LoVo (cell line): ENCODE data around the gene STAG2.
"Not testable (repeated sequence)": the region's sequence is repeated elsewhere in the genome, so short reads cannot be mapped to it uniquely, and the experiment has no call there.

ENCODE experiments used
- DNase-seq: peaks from one replicate; pipeline ENCODE4 v3.0.0-alpha.2; 2016; ENCODE audit warnings: low spot score

STAG2 gene

GRCh38 chrX:123961268-123962005 is at the start of gene STAG2:
Gene STAG2, plus strand, starts transcription at chrX:123961706. Its CDS starts 60,922 bp downstream, at chrX:124022628.
- peak; percentile 69 for DNase-seq

DNA sequence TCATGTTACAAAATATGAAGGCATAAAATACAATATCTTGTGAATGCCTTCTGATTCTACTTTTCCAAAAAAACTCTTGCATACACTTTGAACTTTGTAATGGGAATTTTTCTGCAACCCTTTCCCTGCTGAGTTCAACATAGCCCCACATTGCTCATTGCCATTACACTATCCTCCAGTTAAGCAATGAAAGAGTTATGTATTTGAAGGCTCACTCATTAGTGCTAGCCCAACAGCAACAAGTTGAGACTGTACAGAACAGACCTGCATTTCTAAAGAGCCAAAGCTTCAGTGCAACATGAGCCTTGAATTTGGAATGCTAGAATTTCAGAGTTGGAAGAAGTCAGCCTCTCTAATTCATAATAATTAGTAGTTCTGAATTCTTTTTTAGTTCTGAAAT is 44.4 kb upstream of the STAG2 start:
- no peak for DNase-seq

DNA sequence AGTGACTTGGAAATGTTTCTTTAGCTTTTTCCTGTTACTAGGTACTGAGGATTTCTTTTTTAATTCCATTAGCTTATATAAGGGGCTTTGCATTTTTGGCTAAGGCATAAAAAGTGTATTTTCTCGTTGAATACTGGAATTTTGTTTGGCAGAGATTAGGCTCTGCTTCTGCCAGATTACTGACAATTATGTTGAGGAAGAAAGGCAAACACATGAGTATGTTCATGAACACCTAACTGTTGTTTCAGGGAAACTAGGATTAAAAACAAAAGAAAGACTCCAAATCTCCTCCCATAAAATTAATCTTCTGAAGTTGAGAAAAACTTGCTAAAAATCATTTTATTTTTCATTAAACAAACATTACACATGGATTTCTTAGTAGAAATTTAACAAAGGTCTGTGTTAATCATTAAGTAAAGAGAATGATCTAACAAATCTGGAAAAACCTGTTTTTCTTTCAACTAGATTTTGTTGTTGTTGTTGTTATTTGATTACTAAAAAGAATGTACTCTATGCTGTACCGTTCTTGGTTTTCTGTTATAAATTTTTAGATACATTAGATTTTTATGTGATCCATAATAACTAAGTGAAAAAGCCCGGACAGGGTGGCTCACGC is 43.3 kb upstream of the STAG2 start:
- no peak for DNase-seq

DNA sequence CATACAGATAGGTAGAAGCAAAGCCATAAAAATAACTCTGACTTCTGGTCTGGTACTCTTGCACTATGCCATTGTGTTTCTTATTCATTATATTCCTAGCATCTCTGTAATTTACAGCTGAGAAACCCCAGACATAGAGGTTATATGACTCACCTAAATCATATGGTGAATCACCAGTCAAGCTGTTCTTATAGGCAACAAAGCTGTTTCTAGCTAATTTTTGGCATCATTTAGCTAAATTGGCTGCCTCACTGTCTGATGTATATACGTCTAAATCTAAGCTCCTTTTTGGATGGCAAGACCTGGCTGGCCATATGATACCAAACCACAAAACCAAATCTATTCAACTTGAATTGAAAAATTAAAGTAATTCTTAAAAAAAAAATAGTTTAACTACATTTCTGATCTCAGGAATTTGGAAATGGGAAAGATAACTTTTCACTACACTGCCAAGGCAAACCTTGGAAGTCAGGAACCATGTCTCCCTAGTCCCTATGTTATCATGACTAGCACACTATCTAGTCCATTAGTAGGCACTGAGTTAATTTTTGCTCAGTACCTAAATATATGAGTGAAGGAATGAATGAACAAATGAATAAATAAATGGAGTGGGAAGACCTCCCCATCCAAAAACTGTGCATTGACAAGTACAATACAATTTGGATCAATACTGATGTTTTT is 41.3 kb upstream of the STAG2 start:
- DNase-seq: peak; percentile 9

GRCh38 chrX:123923211-123923610 is 38.3 kb upstream of the STAG2 start:
- DNase-seq: no peak

DNA sequence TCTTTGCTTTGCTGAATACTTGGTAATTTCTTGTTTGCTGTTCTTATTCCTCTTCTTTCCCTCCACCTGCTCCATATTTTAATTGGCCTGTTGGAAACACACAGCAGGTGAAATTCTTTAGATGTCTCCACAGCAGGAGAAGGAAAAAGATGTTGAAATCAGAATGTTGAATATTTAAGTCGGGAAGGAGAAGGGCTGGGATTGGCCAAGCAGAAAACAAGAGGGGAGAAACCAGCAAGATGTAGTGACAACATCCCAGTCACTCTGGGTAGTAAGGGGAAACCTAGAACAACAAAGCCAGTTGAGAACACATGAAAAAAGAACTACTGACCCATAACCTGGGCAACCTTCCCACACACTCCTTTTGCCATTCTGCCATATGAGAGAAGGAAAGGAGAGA is 37.3 kb upstream of the STAG2 start:
- no peak for DNase-seq

- no peak for DNase-seq
Measured at GRCh38 chrX:123927845-123928244, 33.7 kb upstream of the STAG2 start.

DNA sequence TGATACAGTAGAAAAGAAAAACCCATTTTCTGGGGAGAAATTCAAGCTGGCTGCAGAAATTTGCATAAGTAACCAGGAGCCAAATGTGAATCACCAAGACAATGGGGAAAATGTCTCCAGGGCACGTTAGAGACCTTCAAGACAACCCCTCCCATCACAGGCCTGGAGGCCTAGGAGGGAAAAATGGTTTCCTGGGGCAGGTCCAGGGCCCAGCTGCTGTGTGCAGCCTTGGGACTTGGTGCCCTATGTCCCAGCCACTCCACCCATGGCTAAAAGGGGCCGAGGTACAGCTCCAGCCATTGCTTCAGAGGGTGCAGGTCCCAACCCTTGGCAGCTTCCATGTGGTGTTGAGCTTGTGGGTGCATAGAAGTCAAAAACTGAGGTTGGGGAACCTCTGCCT is 29.5 kb upstream of the STAG2 start:
- DNase-seq: not testable (repeated sequence)

- no peak for DNase-seq
Measured at GRCh38 chrX:123943074-123943473, 18.4 kb upstream of the STAG2 start.

GRCh38 chrX:123943488-123943887 is 18.0 kb upstream of the STAG2 start:
- no peak for DNase-seq

DNA sequence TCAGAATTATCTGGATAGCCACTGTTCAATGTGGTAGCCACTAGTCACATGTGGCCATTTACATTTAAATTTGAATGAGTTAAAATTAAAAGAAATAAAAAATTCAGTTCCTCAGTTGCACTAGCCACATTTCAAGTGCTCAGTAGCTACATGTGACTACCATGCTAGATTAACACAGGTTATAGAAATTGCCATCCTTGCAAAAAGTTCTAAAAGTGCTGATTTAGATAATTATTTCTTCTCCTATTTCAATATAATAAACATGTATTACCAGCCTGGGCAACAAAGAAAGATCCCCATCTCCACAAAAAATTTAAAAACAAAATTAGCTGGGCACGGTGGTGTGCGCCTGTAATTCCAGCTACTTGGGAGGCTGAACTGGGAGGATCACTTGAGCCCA is 11.7 kb upstream of the STAG2 start:
- no peak for DNase-seq

DNA sequence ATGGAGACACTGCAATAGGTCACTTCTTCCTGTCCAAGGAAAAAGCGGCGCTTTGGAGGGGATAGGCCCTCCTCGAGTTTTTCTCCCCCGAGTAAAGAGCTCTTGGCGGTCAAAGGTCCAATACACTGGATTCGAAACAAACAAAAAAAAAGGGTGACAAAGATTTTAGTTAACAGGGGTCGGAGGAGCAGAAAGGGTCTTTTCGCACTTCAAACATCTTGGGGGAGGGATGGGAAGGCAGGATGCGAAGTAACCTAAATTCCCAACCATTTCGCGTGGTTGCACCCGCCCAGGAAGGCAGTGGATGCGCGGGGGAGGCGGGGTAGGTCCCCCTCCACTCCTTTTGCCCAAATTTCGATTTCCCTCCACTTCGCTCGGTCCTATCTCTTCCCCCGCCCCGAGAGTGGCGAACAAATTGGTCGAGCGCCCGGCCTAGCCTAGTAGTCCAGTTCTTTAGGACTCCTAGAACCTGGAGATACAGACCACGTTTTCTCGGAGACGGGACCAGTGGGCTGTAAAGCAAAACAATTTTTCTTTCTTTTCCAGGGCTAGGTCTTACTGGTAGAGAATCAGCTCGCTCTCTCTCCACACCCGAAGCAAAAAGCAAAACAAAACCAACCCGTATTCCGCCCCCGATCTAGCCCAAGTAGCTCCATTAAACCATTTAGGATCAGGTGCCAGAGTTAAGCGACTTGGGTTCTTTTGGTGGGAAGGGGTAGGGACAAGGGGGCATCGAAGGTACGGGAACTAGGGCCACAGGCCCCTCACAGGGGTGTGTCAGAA is 2.0 kb upstream of the STAG2 start:
- DNase-seq: peak; percentile 24

DNA sequence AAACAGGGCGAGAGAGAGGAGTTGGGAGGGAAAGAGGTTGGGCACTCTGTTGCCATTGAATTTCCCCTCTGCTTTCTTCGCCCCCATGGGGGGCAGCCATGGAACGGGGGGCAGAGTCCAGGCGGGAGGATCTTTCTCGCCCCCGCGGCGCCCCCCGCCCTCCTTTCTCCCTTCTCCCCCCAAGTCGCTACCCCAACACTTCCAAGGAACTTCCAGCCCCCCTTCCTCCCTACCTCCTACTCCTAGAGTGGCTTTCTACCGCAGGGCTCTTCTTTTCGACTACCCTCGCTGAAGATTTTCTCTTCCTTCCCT is 594 bp upstream of the STAG2 start:
- no peak for DNase-seq

GRCh38 chrX:123962006-123962467 is 531 bp downstream of the STAG2 start:
- no peak for DNase-seq

DNA sequence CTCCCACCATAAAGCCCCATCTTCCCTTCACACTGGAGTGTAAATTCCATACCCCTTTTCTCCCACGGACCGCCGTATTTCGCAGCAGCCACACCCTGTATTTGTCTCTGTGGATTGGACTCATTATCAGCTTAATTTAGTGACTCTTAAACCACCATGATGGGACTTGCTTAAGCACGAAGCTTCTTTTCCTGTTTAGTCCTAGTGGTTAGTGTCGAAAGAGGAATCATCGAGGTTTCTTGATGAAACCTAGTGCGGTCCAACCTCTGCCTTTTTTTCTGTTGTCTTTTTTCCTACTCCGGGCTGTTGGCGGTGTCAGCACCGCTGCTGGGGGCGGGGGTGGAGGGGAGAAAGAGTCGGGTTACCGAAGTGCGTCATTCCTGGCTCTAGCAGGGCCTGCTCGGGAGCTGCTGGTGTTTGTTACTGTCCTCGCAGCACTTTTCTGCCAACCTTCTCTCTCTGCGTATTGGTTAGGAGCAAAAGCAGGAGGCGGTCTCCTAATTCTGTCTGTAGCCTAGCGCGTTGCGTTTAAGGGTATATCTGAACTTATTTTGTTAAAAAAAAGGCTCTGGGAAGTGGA is 1.4 kb downstream of the STAG2 start:
- peak; percentile 82 for DNase-seq

GRCh38 chrX:123964156-123964834 is 2.8 kb downstream of the STAG2 start:
- DNase-seq: no peak

DNA sequence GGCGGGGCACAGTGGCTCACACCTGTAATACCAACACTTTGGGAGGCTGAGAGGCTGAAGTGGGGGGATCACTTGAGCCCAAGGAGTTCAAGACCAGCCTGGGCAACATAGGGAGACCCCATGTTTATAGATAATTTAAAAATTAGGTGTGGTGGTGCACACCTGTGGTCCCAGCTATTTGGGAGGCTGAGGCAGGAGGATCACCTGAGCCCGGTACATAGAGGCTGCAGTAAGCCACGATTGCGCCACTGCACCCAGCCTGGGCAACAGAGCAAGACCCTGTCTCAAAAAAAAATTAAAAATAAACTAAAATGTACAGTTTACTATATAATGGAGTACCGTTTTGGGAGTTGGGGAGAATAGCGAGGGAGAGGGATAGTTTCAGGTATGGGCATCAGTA is 4.2 kb downstream of the STAG2 start:
- DNase-seq: no peak

GRCh38 chrX:123967497-123967896 is 6.0 kb downstream of the STAG2 start:
- DNase-seq: no peak

- no peak for DNase-seq
Measured at GRCh38 chrX:123968383-123969050, 7.0 kb downstream of the STAG2 start.

DNA sequence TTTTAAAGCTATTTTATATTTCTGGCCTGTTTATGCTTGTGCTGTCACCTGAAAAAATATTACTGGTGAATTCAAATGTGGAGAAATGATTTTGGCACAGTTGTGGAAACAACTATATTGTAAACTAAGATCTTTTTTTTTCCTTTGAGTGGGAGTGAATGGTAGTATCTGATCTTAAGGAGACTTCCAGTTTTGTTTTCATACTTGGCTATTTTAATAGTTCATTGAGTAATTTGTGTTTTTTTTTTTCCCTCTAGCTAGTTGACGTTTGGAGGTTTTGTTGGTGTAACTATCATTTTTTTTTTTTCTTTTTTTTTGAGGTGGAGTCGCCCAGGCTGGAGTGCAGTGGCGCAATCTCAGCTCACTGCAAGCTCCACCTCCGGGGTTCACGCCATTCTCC is 10.5 kb downstream of the STAG2 start:
- DNase-seq: no peak

DNA sequence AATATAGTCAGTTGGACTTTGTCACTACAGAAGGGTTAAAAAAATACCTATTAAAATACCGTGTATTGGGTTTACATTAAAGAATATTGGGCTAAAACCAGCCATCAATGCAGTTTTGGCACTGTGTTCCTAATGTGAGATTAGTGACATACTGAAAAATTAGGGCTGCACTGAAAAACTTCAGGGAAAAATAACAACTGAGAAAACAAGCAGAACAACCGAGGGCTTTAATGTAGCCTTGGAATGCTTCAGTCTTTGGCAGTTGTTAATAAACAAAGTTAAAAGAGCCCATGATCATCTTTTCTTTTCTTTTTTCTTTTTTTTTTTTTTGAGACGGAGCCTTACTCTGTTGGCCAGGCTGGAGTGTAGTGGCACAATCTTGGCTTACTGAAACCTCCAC is 12.4 kb downstream of the STAG2 start:
- DNase-seq: no peak
